ENCODE results near the gene PDE6B. TPM values are rescaled to one million over a fixed set of nuclear protein-coding genes. Genes with fewer than 3 reads are reported as not detected.
A peak's percentile ranks its signal among the peaks of the same experiment; 100 is the strongest.
"Not testable (repeated sequence)": the region's sequence is repeated elsewhere in the genome, so short reads cannot be mapped to it uniquely, and the experiment has no call there.

The PDE6B gene
- total and polyA plus RNA-seq, 4 donors = 2.7 to 24.6 (median 12.0) TPM

DNA sequence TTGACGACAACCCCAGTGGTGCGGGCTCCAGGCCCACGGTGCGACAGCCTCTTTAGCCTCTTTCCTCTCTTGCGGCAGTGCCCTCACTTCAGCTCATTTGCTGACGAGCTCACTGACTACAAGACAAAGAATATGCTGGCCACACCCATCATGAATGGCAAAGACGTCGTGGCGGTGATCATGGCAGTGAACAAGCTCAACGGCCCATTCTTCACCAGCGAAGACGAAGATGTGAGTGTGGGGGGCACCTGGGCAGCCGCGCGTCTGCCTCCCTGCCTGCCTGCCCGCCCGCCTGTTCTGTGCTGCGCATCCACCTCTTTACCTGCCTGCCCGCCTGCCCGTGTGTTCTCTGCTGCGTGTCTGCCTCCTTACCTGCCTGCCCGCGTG lies 9.2 kb downstream of the PDE6B start:
- Histone ChIP-seq H3K27me3 (ENCODE audit: control insufficient read depth in 3 of 3, insufficient read depth in 3 of 3, low read length in 2 of 3) (peaks cover 0 to 5% (median 0%) of the 10 kb centered on the region in 3 donors), H3K27ac (ENCODE audit: low read depth in 1 of 2, low read length in 1 of 2) (no peak overlapping the region), H3K4me1 (ENCODE audit: control insufficient read depth in 5 of 5, insufficient read depth in 5 of 5, low read length in 5 of 5) (no peaks in the 10 kb centered on the region), H3K9ac (ENCODE audit: insufficient read depth in 1 of 2, low read length in 2 of 2) (no peak overlapping the region), H3K36me3 (ENCODE audit: control insufficient read depth in 4 of 4, insufficient read depth in 4 of 4, low read length in 4 of 4) (no peaks in the 10 kb centered on the region), H3K4me3 (no peak overlapping the region), H3K9me3 (ENCODE audit: control insufficient read depth in 4 of 4, insufficient read depth in 3 of 4, low read length in 3 of 4) (peaks cover 0 to 19% (median 3%) of the 10 kb centered on the region in 4 donors)
- ATAC-seq (ENCODE audit: insufficient read depth, low FRiP score) = no peak
- WGBS, 2 donors = 76 to 85% methylated on average over 23 of the region's 23 CpGs
- DNase-seq = no peak
- TF ChIP-seq, protein P1, sequence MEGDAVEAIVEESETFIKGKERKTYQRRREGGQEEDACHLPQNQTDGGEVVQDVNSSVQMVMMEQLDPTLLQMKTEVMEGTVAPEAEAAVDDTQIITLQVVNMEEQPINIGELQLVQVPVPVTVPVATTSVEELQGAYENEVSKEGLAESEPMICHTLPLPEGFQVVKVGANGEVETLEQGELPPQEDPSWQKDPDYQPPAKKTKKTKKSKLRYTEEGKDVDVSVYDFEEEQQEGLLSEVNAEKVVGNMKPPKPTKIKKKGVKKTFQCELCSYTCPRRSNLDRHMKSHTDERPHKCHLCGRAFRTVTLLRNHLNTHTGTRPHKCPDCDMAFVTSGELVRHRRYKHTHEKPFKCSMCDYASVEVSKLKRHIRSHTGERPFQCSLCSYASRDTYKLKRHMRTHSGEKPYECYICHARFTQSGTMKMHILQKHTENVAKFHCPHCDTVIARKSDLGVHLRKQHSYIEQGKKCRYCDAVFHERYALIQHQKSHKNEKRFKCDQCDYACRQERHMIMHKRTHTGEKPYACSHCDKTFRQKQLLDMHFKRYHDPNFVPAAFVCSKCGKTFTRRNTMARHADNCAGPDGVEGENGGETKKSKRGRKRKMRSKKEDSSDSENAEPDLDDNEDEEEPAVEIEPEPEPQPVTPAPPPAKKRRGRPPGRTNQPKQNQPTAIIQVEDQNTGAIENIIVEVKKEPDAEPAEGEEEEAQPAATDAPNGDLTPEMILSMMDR (IDR thresholded peaks at IDR 0.05; ENCODE audit: control extremely low read depth, extremely low read depth) = no peak

DNA sequence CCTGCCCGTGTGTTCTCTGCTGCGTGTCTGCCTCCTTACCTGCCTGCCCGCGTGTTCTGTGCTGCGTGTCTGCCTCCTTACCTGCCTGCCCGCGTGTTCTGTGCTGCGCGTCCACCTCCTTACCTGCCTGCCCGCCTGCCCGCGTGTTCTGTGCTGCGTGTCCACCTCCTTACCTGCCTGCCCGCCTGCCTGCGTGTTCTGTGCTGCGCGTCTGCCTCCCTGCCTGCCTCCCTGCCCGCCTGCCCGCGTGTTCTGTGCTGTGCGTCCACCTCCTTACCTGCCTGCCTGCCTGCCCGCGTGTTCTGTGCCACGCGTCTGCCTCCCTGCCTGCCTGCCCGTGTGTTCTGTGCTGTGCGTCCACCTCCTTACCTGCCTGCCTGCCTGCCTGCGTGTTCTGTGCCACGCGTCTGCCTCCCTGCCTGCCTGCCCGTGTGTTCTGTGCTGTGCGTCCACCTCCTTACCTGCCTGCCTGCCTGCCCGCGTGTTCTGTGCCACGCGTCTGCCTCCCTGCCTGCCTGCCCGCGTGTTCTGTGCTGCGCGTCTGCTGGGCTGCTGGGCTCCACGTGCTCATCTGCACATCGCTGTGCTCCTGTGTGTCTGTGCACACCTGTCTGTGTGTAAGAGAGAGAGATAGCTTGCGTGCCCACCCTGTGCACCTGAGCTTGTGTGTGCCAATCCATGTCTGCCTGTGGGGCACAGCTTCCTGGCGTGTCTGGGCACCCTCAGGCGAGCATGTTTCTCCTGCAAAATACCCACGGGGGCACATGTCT lies 9.9 kb downstream of the PDE6B start:
- ATAC-seq (ENCODE audit: insufficient read depth, low FRiP score); H3K27me3 ChIP-seq (ENCODE audit: control insufficient read depth in 3 of 3, insufficient read depth in 3 of 3, low read length in 2 of 3); DNase-seq; H3K9ac ChIP-seq (ENCODE audit: insufficient read depth in 1 of 2, low read length in 2 of 2); H3K27ac ChIP-seq (ENCODE audit: low read depth in 1 of 2, low read length in 1 of 2); H3K4me3 ChIP-seq; H3K36me3 ChIP-seq (ENCODE audit: control insufficient read depth in 4 of 4, insufficient read depth in 4 of 4, low read length in 4 of 4); H3K4me1 ChIP-seq (ENCODE audit: control insufficient read depth in 5 of 5, insufficient read depth in 5 of 5, low read length in 5 of 5): not testable (repeated sequence)
- 92% methylated on average over 42 to 46 of the region's 46 CpGs for WGBS, 2 donors
- peaks cover 0 to 19% (median 3%) of the 10 kb centered on the region in 4 donors for H3K9me3 ChIP-seq (ENCODE audit: control insufficient read depth in 4 of 4, insufficient read depth in 3 of 4, low read length in 3 of 4)

DNA sequence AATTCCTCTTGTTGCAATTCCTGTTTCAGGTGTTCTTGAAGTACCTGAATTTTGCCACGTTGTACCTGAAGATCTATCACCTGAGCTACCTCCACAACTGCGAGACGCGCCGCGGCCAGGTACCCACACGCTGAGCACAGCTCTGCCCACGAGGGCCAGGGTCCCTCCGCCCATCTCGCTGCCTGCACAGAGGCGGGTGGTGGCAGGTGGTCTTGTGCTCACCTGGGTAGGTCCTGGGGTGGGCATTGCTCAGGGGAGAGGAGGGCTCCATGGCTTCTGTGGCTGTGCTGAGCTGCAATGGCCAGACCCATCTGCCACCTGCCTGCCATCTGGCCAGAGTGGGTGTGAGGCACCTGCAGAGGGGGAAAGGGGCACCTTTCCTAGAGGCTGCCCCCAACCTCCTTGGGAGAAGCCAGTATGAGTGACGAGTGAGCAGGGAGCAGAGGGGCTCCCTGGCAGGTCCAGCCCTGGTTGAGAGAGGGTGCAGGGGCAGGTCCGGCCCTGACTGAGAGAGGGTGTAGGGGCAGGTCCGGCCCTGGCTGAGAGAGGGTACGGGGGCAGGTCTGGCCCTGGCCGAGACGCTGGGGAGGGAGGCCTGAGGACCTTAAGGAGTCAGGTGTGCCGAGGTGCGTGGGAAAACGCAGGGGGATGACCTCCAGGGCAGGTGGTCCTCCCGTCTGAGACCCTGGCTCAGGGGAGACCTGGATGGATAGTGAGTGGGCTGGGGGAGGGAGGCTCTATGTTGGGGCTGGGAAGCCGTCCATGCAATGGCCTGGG lies 10.7 kb downstream of the PDE6B start:
- H3K9me3 ChIP-seq (ENCODE audit: control insufficient read depth in 4 of 4, insufficient read depth in 3 of 4, low read length in 3 of 4) = peaks cover 0 to 17% (median 3%) of the 10 kb centered on the region in 4 donors
- H3K4me3 ChIP-seq = no peak overlapping the region
- DNase-seq (peak in 1 of 3 donors; percentile 6), ATAC-seq (ENCODE audit: insufficient read depth, low FRiP score) (no peak)
- H3K9ac ChIP-seq (ENCODE audit: insufficient read depth in 1 of 2, low read length in 2 of 2) = no peak overlapping the region
- H3K27ac ChIP-seq (ENCODE audit: low read depth in 1 of 2, low read length in 1 of 2) = no peak overlapping the region
- H3K27me3 ChIP-seq (ENCODE audit: control insufficient read depth in 3 of 3, insufficient read depth in 3 of 3, low read length in 2 of 3) = peaks cover 0 to 5% (median 0%) of the 10 kb centered on the region in 3 donors
- 85 to 87% methylated on average over 22 of the region's 22 CpGs for WGBS, 2 donors
- no peaks in the 10 kb centered on the region for H3K4me1 ChIP-seq (ENCODE audit: control insufficient read depth in 5 of 5, insufficient read depth in 5 of 5, low read length in 5 of 5)
- TF ChIP-seq, protein P1 (IDR thresholded peaks at IDR 0.05; ENCODE audit: control extremely low read depth, extremely low read depth) = no peak
- H3K36me3 ChIP-seq (ENCODE audit: control insufficient read depth in 4 of 4, insufficient read depth in 4 of 4, low read length in 4 of 4) = no peaks in the 10 kb centered on the region

GRCh38 chr4:636628-637159 lies 11.3 kb downstream of the PDE6B start:
- WGBS, 2 donors = 73 to 82% methylated on average over 13 of the region's 13 CpGs
- Histone ChIP-seq H3K4me1 (ENCODE audit: control insufficient read depth in 5 of 5, insufficient read depth in 5 of 5, low read length in 5 of 5) (no peaks in the 10 kb centered on the region), H3K27ac (ENCODE audit: low read depth in 1 of 2, low read length in 1 of 2) (no peak overlapping the region), H3K36me3 (ENCODE audit: control insufficient read depth in 4 of 4, insufficient read depth in 4 of 4, low read length in 4 of 4) (no peaks in the 10 kb centered on the region), H3K9ac (ENCODE audit: insufficient read depth in 1 of 2, low read length in 2 of 2) (no peak overlapping the region), H3K4me3 (no peak overlapping the region), H3K27me3 (ENCODE audit: control insufficient read depth in 3 of 3, insufficient read depth in 3 of 3, low read length in 2 of 3) (peaks cover 0 to 5% (median 0%) of the 10 kb centered on the region in 3 donors), H3K9me3 (ENCODE audit: control insufficient read depth in 4 of 4, insufficient read depth in 3 of 4, low read length in 3 of 4) (peaks cover 0 to 21% (median under 1%) of the 10 kb centered on the region in 4 donors)
- DNase-seq = no peak
- ATAC-seq (ENCODE audit: insufficient read depth, low FRiP score) = no peak
- TF ChIP-seq, protein P1 (IDR thresholded peaks at IDR 0.05; ENCODE audit: control extremely low read depth, extremely low read depth) = no peak
